Lung (tissue), 12 donors: ENCODE data around the gene DRC3. TPM values are rescaled to one million over a fixed set of nuclear protein-coding genes. Genes with fewer than 3 reads are reported as not detected.

Experiments
- ATAC-seq: fragments of 200-7000 bp; cut with Tn5 transposase; one replicate; pipeline ENCODE4 v1.9.1; 2020; ENCODE audit warnings: moderate number of reproducible peaks; ENCODE audit not compliant: insufficient read depth, low FRiP score
- DNase-seq, 3 donors: peaks; one replicate each; pipeline ENCODE4 v3.0.0-alpha.2; 2013 to 2017
- H3K27ac ChIP-seq, 2 donors: one replicate each; pipeline ENCODE4 v1.5.1; 2013; ENCODE audit warnings: mild to moderate bottlenecking in 2 of 2, moderate library complexity in 2 of 2, control low read depth in 1 of 2, inconsistent platforms in 1 of 2, low read depth in 1 of 2, low read length in 1 of 2
- H3K27me3 ChIP-seq, 3 donors: one replicate each; pipeline ENCODE4 v1.5.1; 2013; ENCODE audit warnings: low read length in 2 of 3; ENCODE audit not compliant: control insufficient read depth in 3 of 3, insufficient read depth in 3 of 3
- H3K36me3 ChIP-seq, 4 donors: one replicate each; pipeline ENCODE4 v1.5.1; 2013; ENCODE audit warnings: low read length in 4 of 4, mild to moderate bottlenecking in 1 of 4, moderate library complexity in 1 of 4; ENCODE audit not compliant: control insufficient read depth in 4 of 4, insufficient read depth in 4 of 4
- H3K4me1 ChIP-seq, 5 donors: one replicate each; pipeline ENCODE4 v1.5.1; 2013; ENCODE audit warnings: low read length in 5 of 5, mild to moderate bottlenecking in 2 of 5, moderate library complexity in 1 of 5; ENCODE audit not compliant: control insufficient read depth in 5 of 5, insufficient read depth in 5 of 5
- H3K4me3 ChIP-seq: one replicate; pipeline ENCODE4 v1.5.1; 2013; ENCODE audit warnings: mild to moderate bottlenecking, control low read depth, moderate library complexity
- H3K9ac ChIP-seq, 2 donors: one replicate each; pipeline ENCODE4 v1.5.1; 2013; ENCODE audit warnings: low read length in 2 of 2, control low read depth in 1 of 2; ENCODE audit not compliant: insufficient read depth in 1 of 2
- H3K9me3 ChIP-seq, 4 donors: one replicate each; pipeline ENCODE4 v1.5.1; 2013; ENCODE audit warnings: low read length in 3 of 4, mild to moderate bottlenecking in 1 of 4, moderate library complexity in 1 of 4; ENCODE audit not compliant: control insufficient read depth in 4 of 4, insufficient read depth in 3 of 4
- CTCF ChIP-seq: IDR thresholded peaks from 2 replicates; pipeline ENCODE4 v1.5.1; 2012; ENCODE audit warnings: mild to moderate bottlenecking; ENCODE audit errors: control extremely low read depth, extremely low read depth
- WGBS, 2 donors: extraction: QIAGEN DNeasy Blood & Tissue Kit; methylation state at CpG; one replicate each; pipeline ENCODE4 v1.1.7; 2013; 5-methylcytosine and 5-hydroxymethylcytosine counted together
- polyA plus RNA-seq, 2 donors: library from polyadenylated mRNA; stranded (reverse); fragments of 200-250 nt; gene quantifications; one replicate each; pipeline ENCODE4 v1.2.1, GENCODE V29; 2013
- total RNA-seq, 2 donors: library from RNA; depleted of rRNA in 1 of 2; stranded (reverse); fragments of >200 nt in 1 of 2; gene quantifications; one replicate each; pipeline ENCODE4 v1.2.1, GENCODE V29; 2014 to 2021
- donor health status: control.
- donor health status: control.
- donor health status: Bipolar disorder and iron deficiency.
- donor health status: healthy.
- donor health status: DM: yes; HTN: yes; CAD: no.

The DRC3 gene
- total and polyA plus RNA-seq, 4 donors: 6.6 to 29.5 (median 13.5) TPM

GRCh38 chr17:17947966-17948365 lies 24.7 kb upstream of the DRC3 start:
- TF ChIP-seq CTCF: no peak
- H3K9me3 ChIP-seq: no peaks in the 10 kb centered on the region
- WGBS, 2 donors: 65 to 86% methylated on average over 1 of the region's 1 CpG
- H3K27ac ChIP-seq: peak overlapping the region in 1 of 2 donors; percentile 18
- DNase-seq (no peak), ATAC-seq (no peak)
- H3K9ac ChIP-seq: no peak overlapping the region
- no peak overlapping the region for H3K4me3 ChIP-seq
- no peaks in the 10 kb centered on the region for H3K36me3 ChIP-seq
- no peaks in the 10 kb centered on the region for H3K27me3 ChIP-seq
- peaks cover 0 to 37% (median 10%) of the 10 kb centered on the region in 5 donors for H3K4me1 ChIP-seq

GRCh38 chr17:17950347-17950746 lies 22.3 kb upstream of the DRC3 start:
- TF ChIP-seq CTCF: no peak
- 96 to 97% methylated on average over 7 of the region's 7 CpGs for WGBS, 2 donors

GRCh38 chr17:17950806-17951205 lies 21.9 kb upstream of the DRC3 start:
- H3K27me3 ChIP-seq: no peaks in the 10 kb centered on the region
- no peak for DNase-seq
- TF ChIP-seq CTCF: no peak
- no peak overlapping the region for H3K27ac ChIP-seq
- no peak overlapping the region for H3K9ac ChIP-seq
- no peaks in the 10 kb centered on the region for H3K9me3 ChIP-seq
- no peak overlapping the region for H3K4me3 ChIP-seq
- peaks cover 0 to 16% (median 4%) of the 10 kb centered on the region in 5 donors for H3K4me1 ChIP-seq
- H3K36me3 ChIP-seq: no peaks in the 10 kb centered on the region
- 98 to 100% methylated on average over 1 of the region's 1 CpG for WGBS, 2 donors
- no peak for ATAC-seq

More at GRCh38 chr17:17950347-17950746, 22.3 kb upstream of the DRC3 start:
- Histone ChIP-seq H3K4me1 (peaks cover 0 to 16% (median 4%) of the 10 kb centered on the region in 5 donors), H3K27ac (no peak overlapping the region), H3K27me3 (no peaks in the 10 kb centered on the region), H3K4me3 (no peak overlapping the region), H3K9me3 (no peaks in the 10 kb centered on the region), H3K9ac (no peak overlapping the region), H3K36me3 (no peaks in the 10 kb centered on the region)
- DNase-seq (no peak), ATAC-seq (no peak)

GRCh38 chr17:17951524-17951923 lies 21.1 kb upstream of the DRC3 start:
- 87 to 89% methylated on average over 5 of the region's 5 CpGs for whole genome bisulfite sequencing, 2 donors
- no peak for TF ChIP-seq CTCF
- DNase-seq (no peak), ATAC-seq (no peak)
- Histone ChIP-seq H3K4me3 (no peak overlapping the region), H3K9me3 (no peaks in the 10 kb centered on the region), H3K27ac (no peak overlapping the region), H3K27me3 (no peaks in the 10 kb centered on the region), H3K36me3 (no peaks in the 10 kb centered on the region), H3K4me1 (peaks cover 0 to 16% (median 4%) of the 10 kb centered on the region in 5 donors), H3K9ac (no peak overlapping the region)
